ENCODE results near the gene LAMA5. TPM values are rescaled to one million over a fixed set of nuclear protein-coding genes. Genes with fewer than 3 reads are reported as not detected.

Gene LAMA5
- total RNA-seq, 1 experiment from 2014 or later = 321 TPM

GRCh38 chr20:62293946-62294345, 73.2 kb downstream of the LAMA5 start:
- Histone ChIP-seq H4K20me1 (ENCODE audit: insufficient read depth) (no peaks in the 10 kb centered on the region), H3K79me2 (ENCODE audit: insufficient read depth, low read length) (no peaks in the 10 kb centered on the region), H3K36me3 (ENCODE audit: control insufficient read depth in 1 of 2, insufficient read depth in 2 of 2, low read length in 2 of 2) (peaks cover 5 to 6% of the 10 kb centered on the region in 2 experiments; a peak in 1 of 4 replicates), H3K27me3 (ENCODE audit: insufficient read depth, low read length) (no peaks in the 10 kb centered on the region), H3K9me3 (ENCODE audit: control insufficient read depth in 1 of 2, insufficient read depth in 1 of 2, low read depth in 1 of 2, low read length in 2 of 2) (no peaks in the 10 kb centered on the region), H3K4me3 (replicated peaks in 1 of 2; ENCODE audit: low read depth in 1 of 2, low read length in 2 of 2) (no peak overlapping the region), H3K9me2 (ENCODE audit: insufficient read depth) (no peaks in the 10 kb centered on the region), H3K4me1 (ENCODE audit: control insufficient read depth in 1 of 2, insufficient read depth in 2 of 2, low read length in 2 of 2) (no peaks in the 10 kb centered on the region), H3K4me2 (ENCODE audit: low read length) (no peak overlapping the region), H3K9ac (ENCODE audit: low read length) (no peak overlapping the region), H2AFZ (ENCODE audit: low read depth, low read length, poor library complexity, severe bottlenecking) (no peak overlapping the region), H3K27ac (ENCODE audit: low read depth, low read length) (no peak overlapping the region)
- TF ChIP-seq EZH2 (IDR thresholded peaks at IDR 0.05) = no peak
- no peak for TF ChIP-seq RAD21 (IDR thresholded peaks at IDR 0.05; ENCODE audit: low read depth)
- TF ChIP-seq, protein P1, sequence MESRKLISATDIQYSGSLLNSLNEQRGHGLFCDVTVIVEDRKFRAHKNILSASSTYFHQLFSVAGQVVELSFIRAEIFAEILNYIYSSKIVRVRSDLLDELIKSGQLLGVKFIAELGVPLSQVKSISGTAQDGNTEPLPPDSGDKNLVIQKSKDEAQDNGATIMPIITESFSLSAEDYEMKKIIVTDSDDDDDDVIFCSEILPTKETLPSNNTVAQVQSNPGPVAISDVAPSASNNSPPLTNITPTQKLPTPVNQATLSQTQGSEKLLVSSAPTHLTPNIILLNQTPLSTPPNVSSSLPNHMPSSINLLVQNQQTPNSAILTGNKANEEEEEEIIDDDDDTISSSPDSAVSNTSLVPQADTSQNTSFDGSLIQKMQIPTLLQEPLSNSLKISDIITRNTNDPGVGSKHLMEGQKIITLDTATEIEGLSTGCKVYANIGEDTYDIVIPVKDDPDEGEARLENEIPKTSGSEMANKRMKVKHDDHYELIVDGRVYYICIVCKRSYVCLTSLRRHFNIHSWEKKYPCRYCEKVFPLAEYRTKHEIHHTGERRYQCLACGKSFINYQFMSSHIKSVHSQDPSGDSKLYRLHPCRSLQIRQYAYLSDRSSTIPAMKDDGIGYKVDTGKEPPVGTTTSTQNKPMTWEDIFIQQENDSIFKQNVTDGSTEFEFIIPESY (IDR thresholded peaks at IDR 0.05; ENCODE audit: extremely low read depth, insufficient replicate concordance, low read length) = no peak
- no peak for TF ChIP-seq EGR1 (IDR thresholded peaks at IDR 0.05; ENCODE audit: low read depth)
- no peak for TF ChIP-seq FOSL1 (IDR thresholded peaks at IDR 0.05; ENCODE audit: low read depth)
- TF ChIP-seq, protein P2, sequence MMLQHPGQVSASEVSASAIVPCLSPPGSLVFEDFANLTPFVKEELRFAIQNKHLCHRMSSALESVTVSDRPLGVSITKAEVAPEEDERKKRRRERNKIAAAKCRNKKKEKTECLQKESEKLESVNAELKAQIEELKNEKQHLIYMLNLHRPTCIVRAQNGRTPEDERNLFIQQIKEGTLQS (IDR thresholded peaks at IDR 0.05) = no peak
- TF ChIP-seq EZH2phosphoT487 (IDR thresholded peaks at IDR 0.05; ENCODE audit: borderline replicate concordance) = no peak
- no peak for TF ChIP-seq SRF (IDR thresholded peaks at IDR 0.05; ENCODE audit: low read depth)
- no peak for TF ChIP-seq CTCF (IDR thresholded peaks at IDR 0.05 in 2 of 3, conservative IDR thresholded peaks at IDR 0.05 in 1 of 3; ENCODE audit: borderline replicate concordance in 1 of 3, insufficient read depth in 1 of 3, low read depth in 2 of 3, low read length in 2 of 3)
- TF ChIP-seq REST (IDR thresholded peaks at IDR 0.05; ENCODE audit: low read depth) = no peak
- TF ChIP-seq ZNF274 (IDR thresholded peaks at IDR 0.05; ENCODE audit: low read depth, low read length) = no peak
- no peak for TF ChIP-seq ELF1 (IDR thresholded peaks at IDR 0.05; ENCODE audit: borderline replicate concordance, low read depth)
- TF ChIP-seq SP1 (IDR thresholded peaks at IDR 0.05; ENCODE audit: low read depth) = no peak
- no peak for TF ChIP-seq SIN3A (IDR thresholded peaks at IDR 0.05; ENCODE audit: low read depth)
- no peak for TF ChIP-seq POLR2AphosphoS5 (IDR thresholded peaks at IDR 0.05; ENCODE audit: low read depth, low read length)
- no peak for TF ChIP-seq ZFX (IDR thresholded peaks at IDR 0.05)
- no peak for TF ChIP-seq YY1 (IDR thresholded peaks at IDR 0.05; ENCODE audit: extremely low read depth, insufficient replicate concordance, low read depth, low read length)
- TF ChIP-seq, protein P3, sequence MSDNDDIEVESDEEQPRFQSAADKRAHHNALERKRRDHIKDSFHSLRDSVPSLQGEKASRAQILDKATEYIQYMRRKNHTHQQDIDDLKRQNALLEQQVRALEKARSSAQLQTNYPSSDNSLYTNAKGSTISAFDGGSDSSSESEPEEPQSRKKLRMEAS (IDR thresholded peaks at IDR 0.05) = no peak
- no peak for DNase-seq (ENCODE audit: low read depth, low spot score)
- intact Hi-C loops (cut with micrococcal nuclease) = no loop called here
- CTCF ChIA-PET = no interaction called here
- ATAC-seq = no peak
- no TSS peak for BruUV-seq (replicated peaks)
- RAD21 ChIA-PET (ENCODE audit: low non-redundant PET in 1 of 2, low total read pairs in 2 of 2, uncharacterized antibody in 2 of 2, unreplicated experiment in 2 of 2) = no interaction called here
- POLR2A ChIA-PET = no interaction called here
